Lung (tissue), 12 donors: ENCODE measurements around the gene CIAPIN1. TPM values are rescaled to one million over a fixed set of nuclear protein-coding genes. Genes with fewer than 3 reads are reported as not detected.

Experiments
- ATAC-seq: fragments of 200-7000 bp; cut with Tn5 transposase; one replicate; pipeline ENCODE4 v1.9.1; 2020; ENCODE audit warnings: moderate number of reproducible peaks; ENCODE audit not compliant: insufficient read depth, low FRiP score
- DNase-seq, 3 donors: peaks; one replicate each; pipeline ENCODE4 v3.0.0-alpha.2; 2013 to 2017
- H3K27ac ChIP-seq, 2 donors: one replicate each; pipeline ENCODE4 v1.5.1; 2013; ENCODE audit warnings: mild to moderate bottlenecking in 2 of 2, moderate library complexity in 2 of 2, control low read depth in 1 of 2, inconsistent platforms in 1 of 2, low read depth in 1 of 2, low read length in 1 of 2
- H3K27me3 ChIP-seq, 3 donors: one replicate each; pipeline ENCODE4 v1.5.1; 2013; ENCODE audit warnings: low read length in 2 of 3; ENCODE audit not compliant: control insufficient read depth in 3 of 3, insufficient read depth in 3 of 3
- H3K36me3 ChIP-seq, 4 donors: one replicate each; pipeline ENCODE4 v1.5.1; 2013; ENCODE audit warnings: low read length in 4 of 4, mild to moderate bottlenecking in 1 of 4, moderate library complexity in 1 of 4; ENCODE audit not compliant: control insufficient read depth in 4 of 4, insufficient read depth in 4 of 4
- H3K4me1 ChIP-seq, 5 donors: one replicate each; pipeline ENCODE4 v1.5.1; 2013; ENCODE audit warnings: low read length in 5 of 5, mild to moderate bottlenecking in 2 of 5, moderate library complexity in 1 of 5; ENCODE audit not compliant: control insufficient read depth in 5 of 5, insufficient read depth in 5 of 5
- H3K4me3 ChIP-seq: one replicate; pipeline ENCODE4 v1.5.1; 2013; ENCODE audit warnings: mild to moderate bottlenecking, control low read depth, moderate library complexity
- H3K9ac ChIP-seq, 2 donors: one replicate each; pipeline ENCODE4 v1.5.1; 2013; ENCODE audit warnings: low read length in 2 of 2, control low read depth in 1 of 2; ENCODE audit not compliant: insufficient read depth in 1 of 2
- H3K9me3 ChIP-seq, 4 donors: one replicate each; pipeline ENCODE4 v1.5.1; 2013; ENCODE audit warnings: low read length in 3 of 4, mild to moderate bottlenecking in 1 of 4, moderate library complexity in 1 of 4; ENCODE audit not compliant: control insufficient read depth in 4 of 4, insufficient read depth in 3 of 4
- CTCF ChIP-seq: IDR thresholded peaks from 2 replicates; pipeline ENCODE4 v1.5.1; 2012; ENCODE audit warnings: mild to moderate bottlenecking; ENCODE audit errors: control extremely low read depth, extremely low read depth
- WGBS, 2 donors: extraction: QIAGEN DNeasy Blood & Tissue Kit; methylation state at CpG; one replicate each; pipeline ENCODE4 v1.1.7; 2013; 5-methylcytosine and 5-hydroxymethylcytosine counted together
- polyA plus RNA-seq, 2 donors: library from polyadenylated mRNA; stranded (reverse); fragments of 200-250 nt; gene quantifications; one replicate each; pipeline ENCODE4 v1.2.1, GENCODE V29; 2013
- total RNA-seq, 2 donors: library from RNA; depleted of rRNA in 1 of 2; stranded (reverse); fragments of >200 nt in 1 of 2; gene quantifications; one replicate each; pipeline ENCODE4 v1.2.1, GENCODE V29; 2014 to 2021
- donor health status: control.
- donor health status: control.
- donor health status: Bipolar disorder and iron deficiency.
- donor health status: healthy.
- donor health status: DM: yes; HTN: yes; CAD: no.

CIAPIN1 gene
- total and polyA plus RNA-seq, 4 donors: 24.0 to 69.6 (median 37.7) TPM

- TF ChIP-seq CTCF: no peak
- H3K9ac ChIP-seq: peak overlapping the region in 1 of 2 donors; percentile 11
- DNase-seq (peak; percentile 60 to 76 (median 60)), ATAC-seq (no peak)
- no peaks in the 10 kb centered on the region for H3K9me3 ChIP-seq
- H3K36me3 ChIP-seq: peaks cover 0 to 6% (median 4%) of the 10 kb centered on the region in 4 donors
- WGBS, 2 donors: 25 to 34% methylated on average over 27 to 36 of the region's 36 CpGs
- H3K27ac ChIP-seq: peak overlapping the region in 1 of 2 donors; percentile 52
- peak overlapping the region; percentile 20 for H3K4me3 ChIP-seq
- H3K27me3 ChIP-seq: no peaks in the 10 kb centered on the region
- H3K4me1 ChIP-seq: peaks cover 0 to 34% (median 3%) of the 10 kb centered on the region in 5 donors
Measured at GRCh38 chr16:57479205-57479975, 32.2 kb upstream of the CIAPIN1 start.

GRCh38 chr16:57478396-57479204 lies 31.4 kb upstream of the CIAPIN1 start:
- Histone ChIP-seq H3K36me3 (peaks cover 0 to 10% (median 9%) of the 10 kb centered on the region in 4 donors), H3K4me1 (peaks cover 0 to 34% (median 3%) of the 10 kb centered on the region in 5 donors), H3K27me3 (no peaks in the 10 kb centered on the region), H3K4me3 (peak overlapping the region; percentile 20), H3K27ac (peak overlapping the region in 1 of 2 donors; percentile 52), H3K9ac (no peak overlapping the region), H3K9me3 (no peaks in the 10 kb centered on the region)
- TF ChIP-seq CTCF: no peak
- ATAC-seq: no peak
- 41 to 43% methylated on average over 14 to 15 of the region's 15 CpGs for WGBS, 2 donors
- no peak for DNase-seq

- H3K9ac ChIP-seq: no peak overlapping the region
- no peak for ATAC-seq
- WGBS, 2 donors: 59 to 63% methylated on average over 9 of the region's 9 CpGs
- DNase-seq: peak in 2 of 3 donors; percentile 35 to 47
- H3K27me3 ChIP-seq: no peaks in the 10 kb centered on the region
- peaks cover 0 to 34% (median 3%) of the 10 kb centered on the region in 5 donors for H3K4me1 ChIP-seq
- peaks cover 0 to 19% (median 15%) of the 10 kb centered on the region in 4 donors for H3K36me3 ChIP-seq
- peak overlapping the region in 1 of 2 donors; percentile 18 for H3K27ac ChIP-seq
- H3K9me3 ChIP-seq: no peaks in the 10 kb centered on the region
- H3K4me3 ChIP-seq: no peak overlapping the region
- TF ChIP-seq CTCF: no peak
Measured at GRCh38 chr16:57477531-57478202, 30.5 kb upstream of the CIAPIN1 start.
